Hypothalamus (tissue), 51 donors: Measurements from ENCODE around the gene TCOF1.
A peak's percentile ranks its signal among the peaks of the same experiment; 100 is the strongest.

ENCODE experiments used
- DNase-seq, 51 donors: peaks; one replicate each; lab custom pipeline; 2025; lab: John Stamatoyannopoulos, UW

TCOF1 gene

DNA sequence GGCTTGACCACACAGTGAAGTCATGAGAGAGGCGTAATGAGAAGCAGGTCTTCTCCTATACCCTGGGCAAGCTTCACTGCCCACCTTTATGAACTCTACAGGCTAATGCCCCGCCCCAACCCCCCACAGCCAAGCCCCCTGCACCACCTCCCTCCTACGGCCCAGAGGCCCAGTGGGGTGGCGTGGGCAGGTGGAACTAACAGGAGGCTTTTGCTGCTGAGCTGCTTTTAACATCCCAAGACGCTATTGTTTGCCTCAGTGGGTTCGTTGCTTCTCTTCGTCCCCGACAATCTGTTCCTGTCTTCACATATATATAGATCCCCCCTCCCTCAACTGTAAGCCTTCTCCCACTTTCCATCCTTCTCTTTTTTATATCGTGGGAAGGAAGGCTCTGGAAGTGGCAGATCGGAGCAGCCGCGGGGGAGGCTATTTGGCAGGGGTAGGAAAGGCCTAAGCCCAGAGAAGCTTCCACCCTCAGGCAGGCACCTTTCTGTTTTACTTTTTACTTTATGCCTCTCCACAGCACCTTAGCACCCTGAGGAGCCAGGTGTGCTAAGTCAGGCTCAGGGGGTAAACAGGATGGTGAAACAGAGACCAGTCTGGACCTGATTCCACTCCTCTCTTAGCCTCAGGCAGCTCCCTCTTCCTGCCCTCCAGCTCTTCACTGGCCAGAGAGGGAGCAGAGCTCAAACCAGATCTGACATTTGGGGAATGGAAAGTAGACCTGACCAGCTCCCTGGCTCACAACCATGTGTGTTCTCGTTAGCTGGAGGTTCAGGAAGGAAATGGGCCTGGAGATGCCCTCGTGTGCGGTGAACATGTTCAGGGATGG, 28.7 kb downstream of the TCOF1 start:
- DNase-seq = no peak

DNA sequence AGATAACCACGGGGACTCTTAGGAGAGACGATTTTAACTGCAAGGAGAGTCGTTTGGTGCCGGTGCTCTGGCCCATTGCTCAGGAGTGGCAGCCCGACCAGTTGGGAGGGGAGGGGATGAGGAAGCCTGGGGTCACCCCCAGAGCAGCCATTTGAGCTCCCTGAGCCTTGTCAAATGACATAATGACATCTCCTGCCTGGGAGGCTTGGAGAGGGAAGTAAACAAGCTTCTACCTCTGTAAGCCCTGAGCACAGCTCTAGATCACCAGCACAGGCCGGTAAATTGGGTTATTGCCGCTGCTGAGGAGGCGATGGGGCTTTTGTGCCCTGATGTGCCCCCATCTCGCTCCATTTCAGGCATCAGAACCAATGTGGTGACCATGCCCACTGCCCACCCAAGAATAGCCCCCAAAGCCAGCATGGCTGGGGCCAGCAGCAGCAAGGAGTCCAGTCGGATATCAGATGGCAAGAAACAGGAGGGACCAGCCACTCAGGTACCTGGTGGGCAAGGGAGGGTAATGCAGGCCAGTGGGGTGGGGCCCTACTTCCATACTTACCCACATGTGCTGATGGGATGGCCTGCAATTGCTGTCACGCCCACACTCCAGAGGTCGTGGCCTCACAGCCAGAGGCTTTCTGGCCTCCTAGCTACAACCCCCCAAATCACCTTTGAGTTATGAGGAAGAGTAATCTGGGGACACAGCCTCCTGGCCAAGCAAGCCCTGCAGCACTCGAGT, 32.2 kb downstream of the TCOF1 start:
- no peak for DNase-seq

DNA sequence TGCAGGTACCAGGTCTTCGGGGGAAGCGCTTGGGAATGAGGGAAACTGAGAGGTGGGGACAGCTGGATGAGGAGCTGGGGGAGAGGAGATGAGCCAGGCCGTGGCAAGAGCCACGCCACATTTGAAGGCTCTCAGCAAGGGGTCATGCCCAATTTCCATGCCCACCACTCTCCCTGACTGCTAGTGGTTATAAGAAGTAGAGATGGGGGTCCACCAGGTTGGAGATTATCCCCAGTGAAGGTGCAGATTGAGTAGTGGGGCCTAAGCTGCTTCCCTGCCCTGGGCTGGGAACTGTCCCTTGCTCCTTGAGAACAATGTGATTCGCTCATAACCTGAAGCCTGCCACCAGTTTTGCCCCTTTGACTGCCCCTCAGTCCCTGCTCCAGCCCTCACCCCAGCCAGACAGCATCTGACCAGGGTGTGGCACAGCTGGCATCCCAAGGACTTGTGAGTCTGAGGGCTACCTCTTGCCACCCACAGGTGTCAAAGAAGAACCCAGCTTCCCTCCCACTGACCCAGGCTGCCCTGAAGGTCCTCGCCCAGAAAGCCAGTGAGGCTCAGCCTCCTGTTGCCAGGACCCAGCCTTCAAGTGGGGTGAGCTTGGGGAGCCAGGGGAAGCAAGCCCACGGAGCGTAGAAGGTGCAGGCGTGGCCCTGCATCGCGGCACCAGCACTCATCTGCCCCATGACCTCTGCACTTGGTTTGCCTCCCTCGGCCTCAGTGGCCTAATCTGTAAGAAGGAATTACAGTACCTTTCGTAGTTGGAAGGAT, 33.8 kb downstream of the TCOF1 start:
- DNase-seq = no peak

DNA sequence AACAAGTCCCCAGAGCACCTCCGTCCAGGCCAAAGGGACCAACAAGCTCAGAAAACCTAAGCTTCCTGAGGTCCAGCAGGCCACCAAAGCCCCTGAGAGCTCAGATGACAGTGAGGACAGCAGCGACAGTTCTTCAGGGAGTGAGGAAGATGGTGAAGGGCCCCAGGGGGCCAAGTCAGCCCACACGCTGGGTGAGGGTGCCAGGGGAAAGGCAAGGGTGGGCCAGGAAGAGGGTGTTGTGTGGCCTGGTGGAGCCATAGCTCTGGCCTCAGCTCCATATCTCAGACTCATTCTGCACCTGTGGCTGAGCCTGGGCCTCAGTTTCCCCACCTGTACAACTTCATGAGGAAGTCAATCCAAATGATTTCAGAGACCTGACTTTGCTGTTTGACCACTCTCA, 34.5 kb downstream of the TCOF1 start:
- DNase-seq = no peak

DNA sequence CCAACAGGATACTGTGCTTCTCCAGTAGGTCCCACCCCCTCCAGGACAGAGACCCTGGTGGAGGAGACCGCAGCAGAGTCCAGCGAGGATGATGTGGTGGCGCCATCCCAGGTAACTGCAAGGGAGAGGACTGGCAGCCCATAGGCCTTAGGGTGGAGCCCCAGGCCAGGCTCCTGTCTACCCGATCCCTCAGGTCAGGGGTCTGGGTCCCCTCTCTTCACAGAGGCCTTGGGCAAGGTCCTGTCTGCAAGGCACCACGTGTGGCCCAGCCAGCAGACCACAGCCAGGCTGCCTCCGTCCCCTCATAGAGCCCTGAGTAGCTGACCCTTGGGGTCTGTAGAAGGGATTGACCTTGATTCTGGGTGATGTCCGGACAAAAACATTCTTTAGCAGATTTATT, 35.2 kb downstream of the TCOF1 start:
- no peak for DNase-seq

DNA sequence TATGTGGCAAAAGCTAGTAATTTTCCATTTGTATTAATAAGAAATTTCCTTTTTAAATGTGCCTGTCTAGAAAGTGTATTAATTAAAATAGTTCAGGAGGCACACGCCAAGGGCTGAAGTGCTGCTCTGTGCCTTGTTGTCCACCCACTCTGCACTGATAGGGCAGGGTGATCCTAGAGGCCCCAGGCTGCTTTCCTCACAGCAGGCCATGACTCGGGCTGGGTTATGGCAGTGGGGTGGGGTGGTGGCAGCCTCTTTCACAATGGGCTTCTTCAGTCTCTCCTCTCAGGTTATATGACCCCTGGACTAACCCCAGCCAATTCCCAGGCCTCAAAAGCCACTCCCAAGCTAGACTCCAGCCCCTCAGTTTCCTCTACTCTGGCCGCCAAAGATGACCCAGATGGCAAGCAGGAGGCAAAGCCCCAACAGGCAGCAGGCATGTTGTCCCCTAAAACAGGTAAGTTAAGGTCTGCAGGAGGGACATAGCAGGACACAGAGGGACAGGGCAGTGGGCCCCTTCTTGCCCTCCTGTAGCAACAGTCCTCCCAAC, 35.7 kb downstream of the TCOF1 start:
- DNase-seq = no peak

DNA sequence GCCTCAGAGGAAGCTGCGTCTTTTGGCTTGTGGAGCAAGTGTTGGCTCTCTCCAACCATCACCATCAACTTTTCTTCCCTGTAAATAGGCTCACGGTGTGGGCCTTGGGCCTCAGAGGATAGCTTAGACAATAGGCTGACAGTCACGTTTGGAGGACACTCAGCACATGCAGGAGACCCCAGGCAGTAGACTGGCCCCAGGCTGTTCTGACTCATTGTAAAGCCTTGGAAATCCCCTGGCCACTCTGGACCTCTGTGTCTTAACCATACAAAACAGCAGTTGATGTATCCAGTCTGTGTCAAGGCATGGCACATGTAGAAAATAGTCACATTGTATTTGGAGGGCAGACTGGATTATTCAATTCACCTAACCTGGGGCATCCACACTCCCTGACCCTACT, 36.6 kb downstream of the TCOF1 start:
- no peak for DNase-seq

DNA sequence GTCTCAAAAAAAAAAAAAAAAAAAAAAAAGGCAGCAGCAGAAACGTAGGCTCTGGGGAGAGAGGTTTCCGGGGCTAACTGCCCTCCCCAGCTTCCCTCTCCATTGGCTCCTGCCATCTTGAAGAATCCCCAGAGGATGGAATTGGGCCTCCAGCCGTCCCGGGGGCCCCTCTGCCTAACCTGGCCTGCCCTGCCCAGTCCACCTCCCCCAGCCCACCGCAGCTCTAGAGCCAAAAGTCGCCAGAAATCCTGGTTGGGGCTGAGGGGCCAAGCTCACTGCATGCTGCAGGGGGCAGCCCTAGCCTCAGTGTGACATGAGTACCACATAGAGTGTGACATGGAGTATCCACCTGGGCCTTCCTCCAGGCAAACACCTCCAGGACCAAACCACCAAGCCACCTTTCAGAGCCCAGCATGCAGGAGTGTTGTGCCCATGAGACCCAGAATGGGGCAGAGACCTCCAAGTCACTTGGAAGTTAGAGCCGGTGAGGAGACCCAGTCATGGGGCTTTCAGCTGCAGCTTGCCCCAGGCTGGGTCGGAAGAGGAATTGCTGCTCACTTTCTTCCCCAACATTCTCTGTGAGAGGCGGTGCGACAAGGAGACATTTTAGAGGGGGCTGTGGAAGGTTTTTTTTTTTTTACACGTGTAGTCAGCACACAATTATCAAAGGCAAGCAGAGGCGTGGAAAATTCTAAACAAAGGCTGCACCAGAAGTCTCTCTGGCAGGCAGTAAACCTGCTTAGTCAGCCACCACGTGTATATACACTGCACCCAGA, 37.6 kb downstream of the TCOF1 start:
- peak in 1 of 51 donors; percentile 50 for DNase-seq

DNA sequence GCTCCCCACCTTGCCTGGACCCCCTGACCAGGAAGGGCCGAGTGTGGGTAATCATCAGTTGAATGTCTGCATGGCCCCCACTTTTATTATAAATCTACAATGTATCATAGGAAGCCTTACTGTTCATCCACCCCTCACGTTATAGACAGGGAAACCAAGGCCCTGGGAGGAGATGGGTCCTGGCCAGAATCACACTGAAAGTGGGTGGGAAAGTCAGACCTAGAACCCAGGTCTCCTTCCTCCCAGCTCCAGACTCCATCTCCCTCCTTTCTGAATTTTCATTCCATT, 38.1 kb downstream of the TCOF1 start:
- no peak for DNase-seq

DNA sequence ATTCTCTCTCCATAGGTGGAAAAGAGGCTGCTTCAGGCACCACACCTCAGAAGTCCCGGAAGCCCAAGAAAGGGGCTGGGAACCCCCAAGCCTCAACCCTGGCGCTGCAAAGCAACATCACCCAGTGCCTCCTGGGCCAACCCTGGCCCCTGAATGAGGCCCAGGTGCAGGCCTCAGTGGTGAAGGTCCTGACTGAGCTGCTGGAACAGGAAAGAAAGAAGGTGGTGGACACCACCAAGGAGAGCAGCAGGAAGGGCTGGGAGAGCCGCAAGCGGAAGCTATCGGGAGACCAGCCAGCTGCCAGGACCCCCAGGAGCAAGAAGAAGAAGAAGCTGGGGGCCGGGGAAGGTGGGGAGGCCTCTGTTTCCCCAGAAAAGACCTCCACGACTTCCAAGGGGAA, 38.8 kb downstream of the TCOF1 start:
- DNase-seq = no peak

DNA sequence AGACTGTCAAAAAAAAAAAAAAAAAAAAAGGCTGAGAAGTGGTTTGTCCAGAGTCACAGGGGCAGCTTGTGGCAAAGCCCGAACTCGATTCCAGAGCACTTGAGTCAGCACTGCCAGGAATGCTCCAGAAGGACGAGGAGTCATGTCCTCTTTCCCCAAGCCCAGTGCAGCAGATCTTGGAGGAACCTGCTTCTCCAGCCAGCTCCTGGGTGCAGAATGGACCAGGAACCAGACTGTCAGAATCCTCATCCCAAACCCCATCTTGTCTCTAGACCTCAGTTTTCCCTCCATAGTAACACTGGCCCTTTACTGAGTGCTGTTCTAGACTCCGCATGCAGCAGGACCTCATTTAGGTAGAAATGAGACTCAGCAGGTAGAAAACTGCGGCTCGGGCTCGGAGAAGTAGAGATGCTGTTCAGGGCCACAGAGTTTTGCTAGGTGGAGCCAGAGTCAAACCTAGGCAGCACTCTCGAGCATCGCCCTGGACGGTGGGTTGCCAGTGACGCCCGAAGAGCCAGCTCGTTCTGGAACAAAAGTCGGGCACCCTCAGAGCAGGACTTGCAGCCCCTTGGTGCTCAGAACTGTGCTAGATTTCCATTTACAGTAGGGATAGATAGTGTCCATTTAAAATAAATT, 39.8 kb downstream of the TCOF1 start:
- DNase-seq = peak in 1 of 51 donors; percentile 3

DNA sequence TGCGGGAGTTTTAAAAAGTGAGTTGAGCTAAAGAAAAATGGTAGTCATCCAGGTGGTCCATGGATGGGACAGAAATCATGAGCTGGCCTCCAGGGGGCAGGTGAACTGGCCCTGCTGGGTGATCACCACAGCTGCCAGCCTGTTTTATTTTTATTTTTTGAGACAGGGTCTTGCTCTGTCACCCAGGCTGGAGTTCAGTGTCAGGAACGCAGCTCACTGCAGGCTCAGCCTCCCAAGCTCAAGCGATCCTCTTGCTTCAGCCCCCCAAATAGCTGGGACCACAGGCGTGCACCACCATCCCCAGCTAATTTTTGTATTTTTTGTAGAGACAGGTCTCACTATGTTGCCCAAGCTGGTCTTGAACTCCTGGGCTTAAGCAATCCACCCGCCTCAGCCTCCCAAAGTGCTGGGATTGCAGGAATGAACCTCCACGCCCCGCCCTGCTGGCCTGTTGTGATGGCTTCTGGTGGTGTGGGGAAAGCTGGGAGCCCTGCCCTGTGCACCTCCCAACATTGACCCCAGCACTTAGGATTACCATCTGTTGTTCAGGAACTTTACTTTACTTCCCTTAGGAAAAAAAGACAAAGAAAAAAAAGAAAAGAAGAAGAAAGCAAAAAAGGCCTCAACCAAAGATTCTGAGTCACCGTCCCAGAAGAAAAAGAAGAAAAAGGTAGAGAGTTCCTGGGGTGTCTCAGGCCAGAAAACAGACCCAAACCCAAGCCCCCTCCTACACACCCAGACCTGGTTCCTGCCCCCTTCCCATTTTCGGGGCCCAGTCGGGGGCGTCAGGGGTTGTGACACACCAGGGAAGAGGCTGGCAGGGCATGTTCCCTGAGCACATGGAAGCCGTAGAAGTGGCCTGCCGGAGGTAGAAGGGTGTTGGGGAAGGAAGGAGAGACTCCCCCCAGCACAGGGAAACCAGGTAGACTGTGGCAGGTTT, 40.6 kb downstream of the TCOF1 start:
- no peak for DNase-seq

DNA sequence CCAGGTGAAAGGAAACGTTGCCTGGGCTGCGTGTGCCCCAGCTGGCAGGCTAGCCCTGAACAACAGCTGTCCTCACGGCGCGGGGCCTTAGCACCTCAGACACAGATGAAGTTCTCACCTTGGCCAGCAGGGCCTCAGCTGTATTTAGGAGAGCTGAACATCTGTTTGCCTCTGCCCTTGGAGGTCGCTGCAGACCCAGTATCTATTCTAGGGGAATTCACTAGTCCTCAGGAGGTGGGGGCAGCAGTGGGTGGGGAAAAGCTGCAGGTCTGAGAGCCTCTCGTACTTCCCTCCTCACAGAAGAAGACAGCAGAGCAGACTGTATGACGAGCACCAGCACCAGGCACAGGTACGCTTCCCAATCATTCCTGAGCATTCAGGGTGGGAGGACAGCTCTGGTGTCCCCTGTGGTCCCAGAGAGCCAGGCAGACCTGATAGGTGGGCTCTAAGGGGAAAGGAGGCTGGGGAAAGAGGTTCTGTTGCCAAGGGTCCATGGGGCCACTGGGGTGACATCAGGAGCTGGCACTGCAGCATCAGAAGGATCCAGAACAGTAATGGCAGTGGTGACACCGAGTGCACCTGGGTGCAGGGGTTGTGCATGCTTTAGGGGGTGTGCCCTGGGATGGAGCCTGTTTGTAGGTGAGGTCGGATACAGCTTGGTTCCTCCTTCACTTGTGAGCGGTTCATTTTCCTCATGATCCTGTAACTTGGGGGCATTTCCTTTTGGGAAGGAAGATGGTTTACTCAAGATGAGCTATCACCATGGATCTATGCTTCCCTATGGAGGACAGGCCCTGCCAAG, 41.4 kb downstream of the TCOF1 start:
- DNase-seq = no peak

DNA sequence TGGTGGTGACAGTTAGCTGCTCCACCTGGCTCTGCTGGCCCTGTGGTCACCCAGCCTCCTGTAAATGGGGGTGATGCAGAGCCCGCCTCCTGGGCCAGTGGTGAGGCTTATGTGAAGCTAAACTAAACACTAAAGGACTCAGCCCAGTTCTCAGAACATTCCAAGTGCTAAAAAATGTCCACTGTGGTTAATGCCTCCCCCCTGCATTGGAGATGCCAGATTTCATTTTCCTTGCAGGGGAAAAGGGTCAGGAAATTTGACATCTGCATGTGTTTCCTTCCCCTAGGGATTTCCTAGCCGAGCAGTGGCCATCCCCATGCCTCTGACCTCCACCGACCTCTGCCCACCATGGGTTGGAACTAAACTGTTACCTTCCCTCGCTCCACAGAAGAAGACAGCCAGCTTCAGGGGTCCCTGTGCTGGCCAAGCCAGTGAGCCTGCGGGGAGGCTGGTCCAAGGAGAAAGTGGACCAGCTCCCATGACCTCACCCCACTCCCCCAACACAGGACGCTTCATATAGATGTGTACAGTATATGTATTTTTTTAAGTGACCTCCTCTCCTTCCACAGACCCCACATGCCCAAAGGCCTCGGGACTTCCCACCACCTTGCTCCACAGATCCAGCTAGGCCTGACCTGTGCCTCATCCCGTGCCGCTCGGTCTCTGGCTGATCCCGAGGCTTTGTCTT, 42.2 kb downstream of the TCOF1 start:
- DNase-seq = no peak

DNA sequence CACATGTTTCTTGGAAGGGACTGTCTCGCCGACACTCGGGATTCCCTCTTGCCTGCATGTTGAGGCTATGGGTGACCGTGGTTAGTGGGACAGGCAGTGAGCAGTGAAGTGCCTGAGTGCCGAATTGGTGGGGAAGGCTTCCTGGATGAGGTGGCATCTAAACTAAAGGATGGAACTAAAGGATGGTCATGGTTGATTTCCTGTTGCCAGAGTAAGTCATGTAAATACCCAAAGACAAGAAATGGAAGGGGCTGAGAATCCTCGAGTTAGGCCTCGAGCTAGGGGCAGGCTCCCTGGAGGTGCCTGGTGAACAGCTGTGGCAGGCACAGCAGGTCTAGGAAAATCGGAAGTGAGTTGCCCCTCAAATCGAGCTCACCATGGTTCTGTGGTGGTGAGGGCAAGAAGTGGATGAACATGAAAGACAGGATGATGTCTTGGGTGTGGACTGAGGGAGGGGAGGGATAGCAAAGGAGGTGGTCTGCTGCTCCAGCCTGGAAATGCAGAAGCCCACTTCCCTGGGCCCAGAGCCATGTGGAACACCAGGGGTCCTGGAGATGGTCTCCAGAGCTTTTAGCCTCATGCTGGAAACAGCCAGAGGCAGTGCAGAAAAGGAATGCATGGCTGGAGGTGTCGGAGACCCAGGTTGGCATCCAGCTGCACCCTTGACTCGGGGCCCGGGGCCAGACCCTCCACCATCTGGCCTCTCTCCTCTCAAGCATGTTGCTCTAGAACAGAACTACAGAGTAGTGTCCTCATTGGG, 43.0 kb downstream of the TCOF1 start:
- no peak for DNase-seq

DNA sequence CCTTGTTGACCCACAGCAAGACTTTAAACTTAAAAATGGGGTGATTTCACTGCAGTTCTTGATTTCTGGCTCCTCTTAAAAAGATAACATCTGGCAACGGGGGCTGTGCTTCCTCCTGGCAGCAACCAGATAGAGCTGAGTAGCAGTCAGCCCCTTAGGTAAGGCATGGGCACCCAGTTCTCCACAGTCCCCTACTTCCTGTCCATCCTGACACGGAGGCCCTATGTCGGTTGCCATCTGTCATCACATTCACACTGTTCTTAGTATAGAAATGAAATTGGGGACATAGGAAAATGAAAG, 43.5 kb downstream of the TCOF1 start:
- no peak for DNase-seq
